Measurements from ENCODE around the gene LDHA.

DNA sequence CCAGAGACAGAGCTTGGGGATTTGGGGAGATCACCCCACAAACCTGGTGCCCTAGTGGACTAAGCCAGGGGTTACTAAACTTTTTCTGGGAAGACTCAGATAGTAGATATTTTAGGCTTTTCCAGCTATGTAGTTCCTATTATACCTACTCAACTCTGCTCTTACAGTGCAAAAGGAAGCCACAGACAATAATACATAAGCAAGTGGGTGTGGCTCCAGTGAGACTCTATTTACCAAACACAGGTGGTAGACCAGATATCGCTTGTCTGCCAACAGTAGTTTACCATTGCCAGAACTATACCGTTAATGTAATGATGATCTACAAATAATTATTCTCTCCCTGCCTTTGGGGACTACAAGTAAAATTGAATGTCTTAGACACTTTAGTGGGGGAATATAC is 24.7 kb downstream of the LDHA start:
- TF ChIP-seq ATF2 (CRISPR knock-in tag; IDR thresholded peaks at IDR 0.05) (no peak), TMF1 (CRISPR knock-in tag; IDR thresholded peaks at IDR 0.05; ENCODE audit: low read depth) (no peak), AFF4 (CRISPR knock-in tag; IDR thresholded peaks at IDR 0.05) (no peak), KLF15 (CRISPR knock-in tag; IDR thresholded peaks at IDR 0.05; ENCODE audit: borderline replicate concordance) (no peak), CBX1 (IDR thresholded peaks at IDR 0.05; ENCODE audit: low read depth) (no peak), CTCF (CRISPR knock-in tag; IDR thresholded peaks at IDR 0.05) (no peak), EZH2 (conservative IDR thresholded peaks at IDR 0.05; ENCODE audit: low read depth, low read length) (no peak), POLR2AphosphoS5 (IDR thresholded peaks at IDR 0.05; ENCODE audit: low read depth, low read length) (no peak), ZFX (CRISPR knock-in tag; IDR thresholded peaks at IDR 0.05; ENCODE audit: low read depth) (no peak), CHD4 (IDR thresholded peaks at IDR 0.05; ENCODE audit: borderline replicate concordance, low read length) (no peak)
